NCI-H146 treated with DMSO at 0.1 percent for 48 hours (cell line): ENCODE results near the gene S1PR2.
A peak's percentile ranks its signal among the peaks of the same experiment; 100 is the strongest.
"Not testable (repeated sequence)": the region's sequence is repeated elsewhere in the genome, so short reads cannot be mapped to it uniquely, and the experiment has no call there.

Experiments used
- DNase-seq: peaks from one replicate; lab custom pipeline; 2025; ENCODE audit not compliant: unreplicated experiment; lab: John Stamatoyannopoulos, UW

S1PR2 gene

DNA sequence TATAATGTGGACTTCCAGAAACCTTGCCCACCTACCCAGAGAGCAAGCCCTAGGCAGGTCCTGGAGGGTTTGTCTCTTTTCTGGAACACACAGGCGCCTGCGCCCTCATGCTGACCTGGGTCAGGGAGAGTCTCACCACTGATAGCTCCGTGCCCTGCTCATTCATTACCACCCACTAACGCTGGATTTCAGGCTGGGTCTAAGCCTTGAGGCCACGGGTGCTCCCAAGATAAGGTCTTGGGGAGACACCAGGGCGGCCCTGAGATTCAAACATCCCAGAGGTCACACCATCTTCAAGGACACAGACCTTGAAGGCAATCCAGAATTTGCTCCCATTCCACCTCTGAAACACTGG, 5.1 kb downstream of the S1PR2 start:
- no peak for DNase-seq

- no peak for DNase-seq
Observed at GRCh38 chr19:10224337-10224736, 6.8 kb downstream of the S1PR2 start.

DNA sequence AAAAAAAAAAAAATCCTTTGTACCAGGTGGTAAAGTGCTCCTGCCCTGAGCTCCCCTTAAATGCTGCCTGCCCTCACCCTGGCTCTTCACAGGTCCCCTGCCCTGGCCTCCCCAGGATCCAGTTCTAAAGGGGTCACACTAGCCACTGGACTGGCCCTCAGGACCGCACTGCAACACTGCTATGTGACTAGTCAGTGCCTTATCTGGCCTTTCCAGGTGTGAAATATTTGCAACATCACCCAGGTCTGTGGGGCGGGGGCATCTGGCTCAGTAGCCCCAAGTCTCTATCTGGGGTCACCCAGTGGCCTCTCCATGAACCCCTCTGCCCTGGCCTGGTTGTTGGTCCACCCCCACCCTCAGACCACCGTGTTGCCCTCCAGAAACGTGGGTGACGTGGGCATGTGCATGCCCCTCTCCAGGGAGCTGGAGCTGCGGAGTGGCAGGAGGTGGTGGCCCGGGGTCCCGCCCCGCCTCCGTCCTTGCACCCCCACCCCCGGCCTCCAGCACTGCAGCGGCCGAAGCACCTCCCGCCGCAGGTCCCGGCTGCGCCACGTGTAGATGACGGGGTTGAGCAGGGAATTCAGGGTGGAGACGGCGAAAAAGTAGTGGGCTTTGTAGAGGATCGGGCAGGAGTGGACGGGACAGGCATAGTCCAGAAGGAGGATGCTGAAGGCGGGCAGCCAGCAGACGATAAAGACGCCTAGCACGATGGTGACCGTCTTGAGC, 7.5 kb downstream of the S1PR2 start:
- DNase-seq = no peak

DNA sequence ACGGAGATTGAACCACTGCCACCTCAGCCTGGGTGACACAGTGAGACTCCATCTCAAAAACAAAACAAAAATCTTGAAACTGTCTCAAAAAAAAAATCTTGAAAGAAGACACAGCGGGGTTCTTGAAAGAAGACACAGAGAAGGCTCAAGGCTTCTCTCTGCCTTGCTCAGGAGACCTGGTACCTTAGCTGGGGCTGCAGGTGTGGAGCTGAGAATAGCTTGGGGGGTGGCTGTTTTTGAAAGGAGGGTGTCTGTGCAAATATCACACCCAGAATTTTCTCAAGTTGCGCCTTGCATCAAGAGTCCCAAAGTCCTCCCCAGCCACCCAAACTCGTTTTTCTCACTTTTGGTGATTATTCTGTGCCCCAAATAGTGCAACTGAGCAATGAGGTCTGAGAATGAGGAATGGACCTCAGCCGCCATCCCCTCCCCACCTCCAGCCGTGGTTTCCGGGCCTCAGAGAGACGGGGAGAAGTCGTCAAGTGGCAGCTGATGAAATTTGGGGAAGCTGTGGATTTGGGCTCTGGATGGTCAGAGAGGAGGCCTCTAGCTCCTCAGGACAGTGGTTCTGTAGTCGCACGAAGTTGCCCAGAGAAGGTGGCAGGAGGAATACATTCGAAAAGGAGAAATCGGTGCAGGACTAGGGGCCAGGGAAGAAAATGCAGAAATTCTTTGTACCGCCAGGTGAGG, 8.8 kb downstream of the S1PR2 start:
- DNase-seq = no peak

DNA sequence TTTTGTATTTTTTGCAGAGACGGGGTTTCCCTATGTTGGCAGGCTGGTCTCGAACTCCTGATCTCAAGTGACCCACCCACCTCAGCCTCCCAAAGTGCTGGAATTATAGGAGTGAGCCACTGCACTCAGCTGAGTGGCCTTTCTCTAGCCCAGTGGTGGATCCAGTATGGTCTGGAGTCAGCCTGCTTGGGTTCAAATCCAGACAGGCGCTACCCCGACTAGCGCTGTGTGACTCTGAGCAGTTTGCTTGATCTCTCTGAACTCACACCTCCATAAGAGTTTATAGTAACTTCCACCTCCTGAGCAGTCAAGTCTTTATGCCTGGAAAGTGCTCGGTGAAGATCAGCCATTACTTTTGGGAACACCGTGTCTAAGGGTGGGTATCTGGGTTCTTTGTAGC, 10.4 kb downstream of the S1PR2 start:
- DNase-seq = no peak

GRCh38 chr19:10219678-10220077, 11.5 kb downstream of the S1PR2 start:
- no peak for DNase-seq

DNA sequence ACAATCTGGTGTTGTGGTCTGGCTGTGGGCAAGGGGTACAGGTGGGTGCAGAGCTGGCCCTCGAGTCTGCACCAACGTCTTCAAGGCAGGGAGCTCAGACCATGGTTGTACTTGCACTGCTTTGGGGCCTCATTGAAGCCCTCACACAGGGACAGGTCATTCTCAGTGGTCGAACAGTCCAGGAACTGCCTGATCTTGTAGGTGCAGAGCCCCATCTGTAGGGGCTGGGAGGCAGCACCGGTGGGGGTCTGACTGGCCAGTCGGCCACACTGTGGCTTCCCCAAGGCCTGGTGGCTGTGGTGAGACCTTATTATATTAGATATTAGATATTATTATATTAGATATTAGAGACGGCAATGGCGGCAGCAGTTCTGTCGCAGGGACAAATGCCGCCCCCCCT, 14.0 kb downstream of the S1PR2 start:
- DNase-seq = no peak

DNA sequence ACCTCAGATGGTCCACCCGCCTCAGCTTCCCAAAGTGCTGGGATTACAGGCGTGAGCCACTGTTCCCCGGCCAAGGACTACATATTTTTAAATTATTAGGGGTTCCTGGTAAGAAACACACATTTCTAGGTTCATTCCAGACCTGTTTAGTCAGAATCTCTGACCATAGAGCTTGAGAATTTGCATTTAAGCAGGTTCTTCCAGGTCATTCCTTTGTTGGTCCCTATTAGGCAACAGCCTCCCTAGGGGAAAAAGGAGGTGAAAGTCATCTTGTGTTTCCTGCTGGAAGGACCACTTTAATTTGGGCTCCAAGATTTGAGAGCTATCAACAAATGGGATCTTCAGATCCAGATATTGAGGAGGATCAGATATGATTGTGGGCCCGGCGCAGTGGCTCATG, 16.3 kb downstream of the S1PR2 start:
- DNase-seq = no peak

- no peak for DNase-seq
Observed at GRCh38 chr19:10211691-10212090, 19.4 kb downstream of the S1PR2 start.

DNA sequence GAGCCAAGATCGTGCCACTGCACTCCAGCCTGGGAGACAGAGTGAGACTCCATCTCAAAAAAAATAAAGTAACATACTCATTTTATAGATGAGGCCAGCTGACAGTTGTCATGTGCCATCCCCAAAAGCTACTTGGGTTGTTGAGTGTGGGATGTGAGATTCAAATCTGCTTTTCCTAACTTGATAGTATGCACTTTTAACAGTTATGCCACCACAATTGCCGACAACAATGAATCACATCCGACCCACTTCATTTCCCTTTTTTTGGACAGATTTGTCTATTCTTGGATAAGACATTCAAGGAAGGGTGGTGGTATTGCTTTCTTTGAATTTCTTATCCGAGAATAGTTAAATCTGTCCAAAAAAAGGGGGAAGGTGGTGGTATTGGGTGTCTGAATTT, 20.1 kb downstream of the S1PR2 start:
- no peak for DNase-seq

DNA sequence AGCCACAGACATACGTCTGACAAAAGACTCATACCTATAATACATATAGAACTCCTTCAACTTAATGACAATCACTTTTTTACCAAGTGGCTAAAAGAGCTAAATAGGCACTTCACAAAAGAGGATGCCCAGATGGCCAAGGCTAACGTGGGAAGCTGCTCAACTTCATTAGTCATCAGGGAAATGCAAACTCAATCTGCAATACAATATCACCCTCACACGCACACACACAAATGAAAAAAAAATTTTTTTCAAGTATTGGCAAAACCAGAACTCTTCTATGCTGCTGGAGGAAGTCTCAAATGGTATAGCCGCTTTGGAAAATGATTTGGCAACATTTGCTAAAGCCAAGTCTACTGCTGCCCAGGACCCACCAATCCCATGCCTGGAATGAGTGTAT, 21.8 kb downstream of the S1PR2 start:
- no peak for DNase-seq

DNA sequence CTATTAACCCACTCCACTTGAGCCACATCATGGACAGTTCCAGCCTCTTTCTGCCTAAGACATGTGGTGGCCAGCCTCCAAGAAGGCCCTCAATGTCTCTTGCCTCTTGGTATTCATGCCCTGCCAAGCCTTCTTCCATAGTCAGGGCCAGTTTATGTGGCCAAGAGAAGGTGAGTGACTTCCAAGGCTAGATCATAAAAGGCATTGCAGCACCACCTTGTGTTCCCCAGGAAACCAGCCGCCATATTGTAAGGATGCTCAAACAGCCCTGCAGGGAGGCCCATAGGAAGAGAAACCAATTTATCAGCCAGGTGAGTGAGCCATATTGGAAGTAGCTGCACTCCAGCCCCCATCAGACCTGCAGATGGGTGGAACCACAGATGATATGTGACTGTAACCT, 24.1 kb downstream of the S1PR2 start:
- DNase-seq = no peak

GRCh38 chr19:10206226-10206885, 24.8 kb downstream of the S1PR2 start:
- no peak for DNase-seq

GRCh38 chr19:10205636-10206035, 25.5 kb downstream of the S1PR2 start:
- no peak for DNase-seq

DNA sequence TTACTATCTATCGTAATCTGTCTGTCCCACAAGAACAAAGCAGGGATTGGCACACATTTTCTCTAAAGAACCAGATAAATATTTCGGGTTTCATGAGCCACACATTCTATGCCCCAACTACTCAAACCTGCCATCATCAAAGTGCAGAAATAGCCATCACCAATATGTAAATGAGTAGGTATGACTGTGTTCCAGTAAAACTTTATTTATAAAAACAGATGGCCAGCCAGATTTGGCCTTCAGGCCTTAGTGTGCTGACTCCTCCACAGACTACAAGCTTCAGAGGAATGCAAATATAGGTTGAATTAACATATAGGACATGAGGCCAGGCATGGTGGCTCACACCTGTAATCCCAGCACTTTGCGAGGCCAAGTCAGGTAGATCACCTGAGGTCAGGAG, 27.4 kb downstream of the S1PR2 start:
- DNase-seq = no peak

DNA sequence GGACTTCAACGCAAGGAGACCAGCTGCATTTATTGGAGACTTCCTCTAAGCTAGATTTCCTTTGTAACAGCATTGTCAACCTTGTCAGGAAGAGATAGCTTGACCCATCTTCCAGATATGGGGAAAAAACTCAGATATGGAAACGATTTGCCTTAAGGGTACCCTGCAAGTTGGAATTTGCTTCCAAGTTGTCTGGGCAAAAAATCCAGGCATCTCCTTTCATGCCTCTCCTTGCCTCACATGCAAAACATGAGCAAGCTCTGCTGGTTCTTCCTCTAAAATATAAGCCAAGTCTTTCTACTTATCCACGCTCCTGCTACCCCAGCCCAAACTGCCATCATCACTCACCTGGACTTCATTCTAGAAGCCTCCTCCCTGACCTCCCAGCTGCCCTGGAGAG, 30.0 kb downstream of the S1PR2 start:
- no peak for DNase-seq

GRCh38 chr19:10200101-10200500, 31.0 kb downstream of the S1PR2 start:
- DNase-seq = not testable (repeated sequence)

DNA sequence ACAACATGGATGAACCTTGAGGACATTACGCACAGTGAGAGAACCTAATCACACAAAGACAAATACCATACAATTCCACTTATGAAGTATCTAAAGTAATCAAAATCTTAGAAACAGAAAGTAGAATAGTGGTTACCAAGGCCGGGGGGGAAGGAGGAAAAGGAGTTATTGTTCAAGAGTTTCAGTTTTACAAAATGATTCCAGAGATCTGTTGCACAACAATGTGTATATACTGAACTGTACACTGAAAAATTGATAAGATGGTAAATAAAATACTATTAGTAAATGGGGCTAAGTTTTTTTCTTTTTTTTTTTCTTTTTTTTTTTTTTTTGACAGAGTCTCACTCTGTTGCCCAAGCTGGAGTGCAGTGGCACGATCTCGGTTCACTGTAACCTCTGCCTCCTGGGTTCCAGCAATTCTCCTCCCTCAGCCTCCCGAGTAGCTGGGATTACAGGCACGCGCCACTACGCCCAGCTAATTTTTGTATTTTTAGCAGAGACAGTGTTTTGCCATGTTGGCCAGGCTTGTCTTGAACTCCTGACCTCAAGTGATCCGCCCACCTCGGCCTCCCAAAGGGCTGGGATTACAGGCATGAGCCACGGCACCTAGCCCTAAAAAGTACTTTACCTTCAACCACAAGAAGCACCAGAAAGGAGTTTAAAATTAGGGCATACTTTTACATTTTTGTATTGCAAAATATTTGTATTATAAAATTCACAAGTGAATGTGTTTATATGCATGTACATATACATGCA, 32.1 kb downstream of the S1PR2 start:
- not testable (repeated sequence) for DNase-seq

GRCh38 chr19:10195199-10195519, 36.0 kb downstream of the S1PR2 start:
- DNase-seq = no peak

DNA sequence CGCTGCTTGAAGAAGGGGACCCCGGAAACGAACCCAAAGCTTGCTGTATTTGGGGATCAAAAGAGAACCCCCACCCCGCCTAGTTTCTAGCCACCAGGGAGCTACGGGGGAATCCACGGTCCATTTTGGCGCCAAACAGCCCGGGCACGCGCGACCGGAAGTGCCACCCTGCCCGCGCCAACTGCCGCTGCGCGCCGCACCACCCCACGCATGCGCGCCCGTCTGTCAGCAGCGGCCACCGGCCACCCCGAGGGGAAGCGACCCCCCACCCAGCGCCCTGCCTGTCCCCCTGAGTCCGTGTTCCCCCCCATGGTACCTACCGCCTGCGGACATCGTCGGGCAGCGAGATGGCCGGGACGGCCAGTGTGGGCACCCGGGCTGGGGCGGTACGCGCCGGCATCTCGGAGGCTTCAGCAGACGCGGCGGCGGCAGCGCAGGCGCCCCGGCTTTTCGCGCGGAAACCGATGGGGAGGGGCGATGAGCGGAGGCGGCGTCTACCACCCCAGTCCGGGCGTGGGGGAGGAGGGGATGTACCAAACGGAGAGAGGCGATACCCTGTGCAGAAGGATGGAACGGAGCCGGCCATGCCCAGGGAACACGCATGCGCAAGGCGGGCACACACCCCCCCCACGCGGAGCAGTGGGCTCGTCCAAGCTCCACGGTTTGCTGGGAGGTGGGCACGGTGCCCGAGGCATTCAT, 36.5 kb downstream of the S1PR2 start, which contains the start of gene DNMT1:
TSS of gene DNMT1 (minus strand) at position 454 of the 699 bp plus-strand sequence. CDS start at position 400, 54 bp downstream.
- DNase-seq = peak; percentile 78
